Eye (tissue), 1 donor: ENCODE data around the gene RMND1.
"Not testable (repeated sequence)": the region's sequence is repeated elsewhere in the genome, so short reads cannot be mapped to it uniquely, and the experiment has no call there.

Source experiments
- DNase-seq: peaks from one replicate; pipeline ENCODE4 v3.0.0-alpha.2; 2015

Gene RMND1

GRCh38 chr6:151382631-151383030, 69.3 kb downstream of the RMND1 start:
- not testable (repeated sequence) for DNase-seq

DNA sequence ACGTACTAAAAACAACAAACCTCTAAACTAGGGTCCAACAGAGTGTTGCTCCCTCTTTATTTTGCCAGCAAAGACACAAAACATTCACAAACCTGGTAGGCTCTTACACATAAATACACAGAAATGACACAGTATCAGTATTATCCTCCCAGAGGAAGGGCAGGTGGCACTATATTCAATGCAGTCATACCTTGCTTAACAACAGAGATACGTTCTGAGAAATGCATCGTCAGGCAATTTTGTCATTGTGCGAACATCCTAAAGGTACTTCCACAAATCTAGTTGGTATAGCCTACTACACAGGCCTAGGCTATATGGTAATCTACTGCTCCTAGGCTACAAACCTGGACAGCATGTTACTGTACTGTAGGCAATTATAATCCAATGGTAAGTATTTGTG, 70.2 kb downstream of the RMND1 start:
- DNase-seq: no peak

GRCh38 chr6:151380848-151381205, 71.1 kb downstream of the RMND1 start:
- DNase-seq: no peak

GRCh38 chr6:151379933-151380847, 71.7 kb downstream of the RMND1 start:
- DNase-seq: no peak

GRCh38 chr6:151377095-151377494, 74.8 kb downstream of the RMND1 start:
- DNase-seq: no peak

GRCh38 chr6:151376440-151376839, 75.5 kb downstream of the RMND1 start:
- DNase-seq: no peak

DNA sequence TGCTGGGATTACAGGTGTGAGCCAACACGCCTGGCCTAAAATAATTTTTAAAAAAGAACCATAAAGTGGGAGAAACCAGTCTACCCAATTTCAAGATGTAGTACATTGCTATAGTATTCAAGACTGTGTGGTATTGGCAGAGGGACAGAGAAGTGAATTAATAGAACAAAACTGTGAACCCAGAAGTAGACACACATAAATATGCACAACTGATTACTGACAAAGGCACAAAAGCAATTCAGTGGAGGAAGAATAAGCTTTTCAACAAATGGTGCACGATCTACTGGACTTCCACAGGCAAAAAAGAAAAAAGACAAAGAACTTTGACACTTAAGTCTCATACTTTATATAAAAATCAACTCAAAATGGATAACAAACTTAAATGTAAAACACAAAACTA, 76.1 kb downstream of the RMND1 start:
- DNase-seq: no peak

DNA sequence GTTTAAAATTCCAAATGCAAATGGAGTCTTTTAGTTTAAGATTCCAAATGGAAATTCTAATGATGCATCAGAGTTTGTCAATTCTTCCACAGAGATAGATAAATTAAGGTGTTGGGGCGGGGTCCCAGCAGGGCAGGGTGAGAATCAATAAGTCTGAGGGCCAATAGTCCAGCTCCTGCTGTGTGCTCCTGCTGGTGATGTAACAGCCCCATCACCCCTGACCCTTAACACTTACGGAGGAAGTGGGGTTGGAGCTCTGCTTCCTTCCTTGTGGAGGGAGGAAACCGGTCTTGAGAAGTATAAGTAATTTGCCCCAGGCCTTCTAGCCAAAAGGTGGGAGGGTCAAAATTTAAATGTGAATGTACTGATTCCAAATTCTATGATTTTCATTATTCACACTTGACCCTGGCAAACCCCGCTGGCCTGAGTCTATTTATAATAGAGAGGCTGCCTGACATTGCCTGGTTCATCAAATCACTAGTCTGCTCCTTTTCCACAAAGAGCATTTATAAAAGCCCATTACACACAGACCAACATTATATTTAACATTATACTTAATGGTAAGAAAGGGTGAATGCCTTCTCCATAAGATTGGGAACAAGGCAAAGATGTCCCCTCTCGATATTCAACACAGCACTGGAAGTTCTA, 77.8 kb downstream of the RMND1 start:
- no peak for DNase-seq

GRCh38 chr6:151372164-151372563, 79.8 kb downstream of the RMND1 start:
- no peak for DNase-seq

- no peak for DNase-seq
Measured at GRCh38 chr6:151370509-151371078, 81.3 kb downstream of the RMND1 start.

DNA sequence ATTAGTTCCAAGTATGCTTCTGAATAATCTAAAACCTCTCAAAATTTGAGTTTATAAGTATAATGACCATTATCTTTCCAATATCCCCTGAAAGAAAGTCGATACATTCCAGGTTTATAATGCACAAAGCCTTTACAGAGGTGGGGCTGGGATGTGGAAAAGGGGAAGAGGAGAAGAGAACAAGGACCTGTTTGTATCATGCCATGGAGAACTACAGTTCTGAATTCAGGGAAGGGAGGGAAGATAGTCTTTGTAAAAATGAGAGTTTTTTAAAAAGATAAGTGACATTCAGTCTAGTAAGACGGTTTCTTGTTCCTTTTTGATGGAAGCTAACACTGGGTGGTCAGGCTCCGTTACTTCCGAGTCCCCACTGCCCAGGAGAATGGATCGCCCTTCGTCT, 86.7 kb downstream of the RMND1 start:
- no peak for DNase-seq

DNA sequence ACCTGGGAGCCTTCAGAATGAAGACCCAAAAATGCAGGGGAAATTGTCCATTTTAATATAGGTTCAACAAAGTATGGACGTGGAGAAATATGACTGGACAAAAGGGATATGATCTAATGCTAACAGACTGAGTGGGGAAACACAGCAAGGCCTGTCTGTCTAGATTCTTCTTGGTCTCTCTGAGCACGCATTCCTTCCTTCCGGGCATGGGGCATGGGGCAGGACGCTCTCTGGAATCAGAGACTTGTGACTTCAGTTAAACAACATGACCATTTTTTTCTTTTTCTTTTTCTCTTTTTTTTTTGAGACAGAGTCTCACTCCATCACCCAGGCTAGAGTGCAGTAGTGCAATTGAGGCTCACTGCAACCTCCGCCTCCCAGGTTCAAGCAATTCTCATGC, 92.4 kb downstream of the RMND1 start:
- no peak for DNase-seq

DNA sequence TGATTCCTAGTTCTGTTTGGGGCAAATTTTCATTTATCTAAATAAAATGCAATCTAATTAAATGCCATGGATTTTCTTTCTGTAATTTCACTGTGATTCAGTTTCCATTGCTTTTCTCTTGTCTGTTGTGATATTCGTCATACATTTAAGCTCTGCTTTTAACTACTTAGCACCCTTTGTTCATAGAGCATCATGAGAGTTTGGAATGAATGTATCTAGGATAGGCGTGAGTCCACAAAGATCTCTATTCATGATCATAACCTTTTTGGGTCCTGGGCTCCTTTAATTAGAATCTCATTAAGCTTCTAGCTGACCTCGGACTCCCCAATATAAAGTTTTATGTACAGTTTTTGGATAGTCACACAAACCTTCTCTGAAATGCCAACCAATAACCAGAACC, 93.5 kb downstream of the RMND1 start:
- DNase-seq: no peak

DNA sequence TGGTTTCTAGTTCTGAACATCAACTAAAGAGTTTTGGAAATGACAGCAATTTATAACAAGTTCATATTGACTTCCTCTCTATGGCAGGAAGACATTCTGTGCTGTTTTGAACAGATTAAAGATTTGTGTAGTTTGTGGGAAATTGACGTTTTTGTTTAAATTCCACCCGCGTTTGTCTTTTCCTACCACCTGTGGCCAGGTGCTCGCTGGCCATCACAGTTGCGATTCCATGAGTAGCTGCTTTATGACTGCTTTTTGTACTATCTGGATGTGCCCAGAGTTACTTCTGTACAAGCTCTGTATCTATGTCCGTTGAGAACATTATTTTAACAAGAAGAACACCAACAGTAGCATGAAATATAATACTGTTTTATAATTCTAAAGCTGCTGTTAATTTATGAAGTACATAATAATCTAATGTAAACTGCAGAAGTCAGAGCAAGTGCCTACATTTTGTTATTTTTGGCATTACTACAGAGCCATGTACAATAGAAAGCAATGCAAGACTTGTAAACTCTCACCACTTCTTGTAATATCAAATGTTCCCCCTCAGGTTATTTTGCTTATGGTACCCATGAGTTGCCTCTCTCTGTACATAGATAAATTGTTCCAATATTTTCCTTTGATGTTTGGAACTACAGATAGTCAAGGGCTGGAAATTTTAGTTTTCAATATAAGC, 94.0 kb downstream of the RMND1 start:
- DNase-seq: no peak

- not testable (repeated sequence) for DNase-seq
Measured at GRCh38 chr6:151356983-151357382, 94.9 kb downstream of the RMND1 start.
